Osteoblast (primary cell): ENCODE results near the gene KLHL26. TPM values are rescaled to one million over a fixed set of nuclear protein-coding genes. Genes with fewer than 3 reads are reported as not detected.

Experiments used
- DNase-seq: peaks from one replicate; pipeline ENCODE4 v3.0.0; 2011; ENCODE audit warnings: low spot score, mixed read lengths; ENCODE audit not compliant: insufficient read length; ENCODE audit errors: missing footprints
- H2AFZ ChIP-seq: 2 replicates; pipeline ENCODE4 v1.6.0; 2011; ENCODE audit warnings: mild to moderate bottlenecking, low read length
- H3K27ac ChIP-seq: 2 replicates; pipeline ENCODE4 v1.5.1; 2011; ENCODE audit warnings: mild to moderate bottlenecking, low read depth, low read length, moderate library complexity
- H3K27me3 ChIP-seq: 2 replicates; pipeline ENCODE4 v1.6.0; 2012; ENCODE audit warnings: mild to moderate bottlenecking, control low read depth, inconsistent platforms, low read length, moderate library complexity; ENCODE audit not compliant: insufficient read depth
- H3K36me3 ChIP-seq: 2 replicates; pipeline ENCODE4 v1.5.1; 2011; ENCODE audit warnings: mild to moderate bottlenecking, low read length, control low read depth, moderate library complexity; ENCODE audit not compliant: insufficient read depth
- H3K4me1 ChIP-seq: 2 replicates; pipeline ENCODE4 v1.5.1; 2011; ENCODE audit warnings: mild to moderate bottlenecking, low read length, control low read depth, moderate library complexity; ENCODE audit not compliant: insufficient read depth
- H3K4me2 ChIP-seq: 2 replicates; pipeline ENCODE4 v1.6.0; 2011; ENCODE audit warnings: mild to moderate bottlenecking, low read length; ENCODE audit not compliant: insufficient read depth
- H3K4me3 ChIP-seq: fragments of 200-600 bp; sonication (generic); 3 replicates; pipeline ENCODE4 v1.5.1; 2012; ENCODE audit warnings: mild to moderate bottlenecking, low read length, inconsistent platforms; ENCODE audit not compliant: insufficient read depth
- H3K79me2 ChIP-seq: 2 replicates; pipeline ENCODE4 v1.6.0; 2012; ENCODE audit warnings: mild to moderate bottlenecking, low read length, control low read depth, inconsistent platforms; ENCODE audit not compliant: insufficient read depth
- H3K9me3 ChIP-seq: 2 replicates; pipeline ENCODE4 v1.5.1; 2011; ENCODE audit warnings: low read depth, low read length, control low read depth
- H4K20me1 ChIP-seq: 2 replicates; pipeline ENCODE4 v1.6.0; 2012; ENCODE audit warnings: mild to moderate bottlenecking, low read length, control low read depth; ENCODE audit not compliant: insufficient read depth
- total RNA-seq: library from RNA; depleted of rRNA; stranded (reverse); fragments of >200 nt; gene quantifications from 2 replicates; pipeline ENCODE4 v1.2.3, GENCODE V29; 2012
- TF ChIP-seq, protein P1 (sequence below): IDR thresholded peaks from 2 replicates; pipeline ENCODE4 v1.5.1; 2011; ENCODE audit warnings: mild to moderate bottlenecking, low read depth, low read length, moderate library complexity; ENCODE audit errors: extremely low read depth

Gene KLHL26
- total RNA-seq, 1 donor = 5.1 TPM

- Histone ChIP-seq H3K36me3 (peaks cover 20% of the 10 kb centered on the region), H3K4me1 (peaks cover 28% of the 10 kb centered on the region), H3K27ac (no peak overlapping the region), H3K4me2 (no peak overlapping the region), H4K20me1 (no peaks in the 10 kb centered on the region), H2AFZ (no peak overlapping the region), H3K27me3 (no peaks in the 10 kb centered on the region), H3K79me2 (peaks cover 22% of the 10 kb centered on the region), H3K4me3 (no peak overlapping the region), H3K9me3 (no peaks in the 10 kb centered on the region)
- DNase-seq = peak; percentile 55
- TF ChIP-seq, protein P1, sequence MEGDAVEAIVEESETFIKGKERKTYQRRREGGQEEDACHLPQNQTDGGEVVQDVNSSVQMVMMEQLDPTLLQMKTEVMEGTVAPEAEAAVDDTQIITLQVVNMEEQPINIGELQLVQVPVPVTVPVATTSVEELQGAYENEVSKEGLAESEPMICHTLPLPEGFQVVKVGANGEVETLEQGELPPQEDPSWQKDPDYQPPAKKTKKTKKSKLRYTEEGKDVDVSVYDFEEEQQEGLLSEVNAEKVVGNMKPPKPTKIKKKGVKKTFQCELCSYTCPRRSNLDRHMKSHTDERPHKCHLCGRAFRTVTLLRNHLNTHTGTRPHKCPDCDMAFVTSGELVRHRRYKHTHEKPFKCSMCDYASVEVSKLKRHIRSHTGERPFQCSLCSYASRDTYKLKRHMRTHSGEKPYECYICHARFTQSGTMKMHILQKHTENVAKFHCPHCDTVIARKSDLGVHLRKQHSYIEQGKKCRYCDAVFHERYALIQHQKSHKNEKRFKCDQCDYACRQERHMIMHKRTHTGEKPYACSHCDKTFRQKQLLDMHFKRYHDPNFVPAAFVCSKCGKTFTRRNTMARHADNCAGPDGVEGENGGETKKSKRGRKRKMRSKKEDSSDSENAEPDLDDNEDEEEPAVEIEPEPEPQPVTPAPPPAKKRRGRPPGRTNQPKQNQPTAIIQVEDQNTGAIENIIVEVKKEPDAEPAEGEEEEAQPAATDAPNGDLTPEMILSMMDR = no peak
These were observed 29.0 kb downstream of the KLHL26 start for GRCh38 chr19:18665771-18666202.

DNA sequence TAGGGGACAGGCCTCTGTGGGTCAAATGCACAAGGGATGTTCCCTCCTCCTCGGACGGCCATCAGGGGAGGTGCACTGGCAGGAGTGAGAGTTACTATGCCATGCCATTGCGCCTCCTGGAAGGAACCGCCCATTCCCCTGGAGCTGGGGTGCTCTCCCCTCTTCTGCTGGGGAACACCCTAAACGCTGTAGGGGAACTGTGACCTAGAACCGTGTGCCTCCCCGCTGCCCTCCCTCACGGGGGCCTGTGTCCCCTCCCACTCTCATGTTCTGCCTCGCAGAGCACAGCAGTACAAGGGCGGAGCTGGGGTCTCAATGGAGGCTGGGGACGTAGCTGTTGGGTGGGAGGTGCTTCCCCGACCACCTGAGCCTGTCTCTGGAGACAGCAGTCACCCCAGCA, 29.5 kb downstream of the KLHL26 start:
- no peak overlapping the region for H2AFZ ChIP-seq
- no peaks in the 10 kb centered on the region for H3K27me3 ChIP-seq
- no peaks in the 10 kb centered on the region for H4K20me1 ChIP-seq
- H3K9me3 ChIP-seq = no peaks in the 10 kb centered on the region
- H3K27ac ChIP-seq = no peak overlapping the region
- TF ChIP-seq, protein P1 = no peak
- peaks cover 23% of the 10 kb centered on the region for H3K4me1 ChIP-seq
- no peak overlapping the region for H3K4me2 ChIP-seq
- peaks cover 20% of the 10 kb centered on the region for H3K36me3 ChIP-seq
- DNase-seq = no peak
- no peak overlapping the region for H3K4me3 ChIP-seq
- peaks cover 22% of the 10 kb centered on the region for H3K79me2 ChIP-seq

DNA sequence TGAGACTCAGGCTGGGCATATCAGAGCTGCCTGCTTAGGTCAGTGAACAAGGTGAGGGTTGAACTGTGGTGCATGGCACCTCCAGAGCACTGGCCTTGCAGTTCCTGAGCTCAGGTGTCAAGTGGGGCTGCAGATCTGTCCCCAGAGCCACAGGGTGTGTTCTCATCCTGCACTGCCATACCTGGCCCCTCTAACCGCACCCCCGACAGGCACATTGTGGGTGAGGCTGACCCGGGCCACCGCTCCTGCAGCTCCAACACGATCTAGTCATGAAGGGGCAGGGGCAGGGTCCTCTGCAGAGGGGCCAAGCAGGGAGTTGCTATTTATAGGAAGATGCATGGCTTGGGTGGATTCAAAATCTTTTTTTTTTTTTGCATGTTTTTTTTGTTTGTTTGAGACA, 30.0 kb downstream of the KLHL26 start:
- no peak overlapping the region for H3K27ac ChIP-seq
- H3K4me3 ChIP-seq = no peak overlapping the region
- H3K36me3 ChIP-seq = peaks cover 20% of the 10 kb centered on the region
- H3K9me3 ChIP-seq = no peaks in the 10 kb centered on the region
- H3K4me1 ChIP-seq = peaks cover 19% of the 10 kb centered on the region
- H4K20me1 ChIP-seq = no peaks in the 10 kb centered on the region
- H2AFZ ChIP-seq = no peak overlapping the region
- no peaks in the 10 kb centered on the region for H3K27me3 ChIP-seq
- TF ChIP-seq, protein P1 = no peak
- peak; percentile 66 for DNase-seq
- H3K4me2 ChIP-seq = no peak overlapping the region
- peaks cover 20% of the 10 kb centered on the region for H3K79me2 ChIP-seq

GRCh38 chr19:18667531-18668251, 30.9 kb downstream of the KLHL26 start:
- Histone ChIP-seq H3K27ac (no peak overlapping the region), H4K20me1 (no peaks in the 10 kb centered on the region), H3K36me3 (peaks cover 20% of the 10 kb centered on the region), H3K4me2 (no peak overlapping the region), H2AFZ (no peak overlapping the region), H3K9me3 (no peaks in the 10 kb centered on the region), H3K4me1 (peaks cover 19% of the 10 kb centered on the region), H3K27me3 (no peaks in the 10 kb centered on the region), H3K4me3 (no peak overlapping the region), H3K79me2 (peaks cover 11% of the 10 kb centered on the region)
- TF ChIP-seq, protein P1 = no peak
- no peak for DNase-seq
